ENCODE results near the gene ANAPC10. TPM values are rescaled to one million over a fixed set of nuclear protein-coding genes. Genes with fewer than 3 reads are reported as not detected.

Gene ANAPC10
- total RNA-seq, 2 donors from 2014 or later: 22.2 to 22.7 TPM

DNA sequence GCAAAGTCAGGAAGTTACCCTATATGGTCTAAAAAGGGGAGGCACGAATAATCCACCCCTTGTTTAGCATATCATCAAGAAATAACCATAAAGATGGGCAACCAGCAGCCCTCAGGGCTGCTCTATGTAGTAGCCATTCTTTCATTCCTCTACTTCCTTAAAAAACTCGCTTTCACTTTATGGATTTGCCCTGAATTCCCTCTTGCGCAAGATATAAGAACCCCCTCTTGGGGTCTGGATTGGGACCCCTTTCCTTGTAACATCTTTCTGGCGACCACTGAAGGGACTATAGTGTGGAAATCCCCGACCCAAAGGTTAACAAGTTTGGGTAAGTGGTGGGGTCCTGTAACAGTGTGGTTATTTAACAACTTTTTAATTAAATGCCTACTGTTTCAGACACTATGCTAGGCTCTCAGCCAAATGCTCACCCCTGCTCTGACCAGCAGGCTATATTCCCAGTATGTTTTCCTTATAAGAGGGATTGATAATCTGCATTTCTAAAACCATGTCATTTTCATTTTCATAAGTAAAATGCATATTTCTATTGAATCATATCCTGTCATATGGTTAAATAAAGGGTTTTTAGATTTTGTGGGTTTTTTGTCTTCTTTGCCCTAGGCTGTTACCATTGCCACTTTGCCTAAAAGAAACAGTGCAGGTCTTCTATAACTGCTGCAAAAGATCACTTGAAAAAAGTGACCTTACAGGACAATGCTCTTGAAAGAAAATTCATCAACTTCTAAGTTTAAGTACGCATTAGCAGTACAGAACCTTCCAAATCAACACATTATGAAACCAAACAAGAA lies 41.5 kb downstream of the ANAPC10 start:
- Mint-ChIP-seq H3K4me1 (peaks cover 14% of the 10 kb centered on the region), H3K36me3 (ENCODE audit: low read depth) (peaks cover 2% of the 10 kb centered on the region), H3K27ac (peak overlapping the region; percentile 37), H3K4me3 (no peak overlapping the region), H3K27me3 (no peaks in the 10 kb centered on the region)
- H3K9me3 ChIP-seq (ENCODE audit: control insufficient read depth, low read length, poor library complexity, severe bottlenecking): no peaks in the 10 kb centered on the region
- no peak for ATAC-seq
- DNase-seq: no peak

DNA sequence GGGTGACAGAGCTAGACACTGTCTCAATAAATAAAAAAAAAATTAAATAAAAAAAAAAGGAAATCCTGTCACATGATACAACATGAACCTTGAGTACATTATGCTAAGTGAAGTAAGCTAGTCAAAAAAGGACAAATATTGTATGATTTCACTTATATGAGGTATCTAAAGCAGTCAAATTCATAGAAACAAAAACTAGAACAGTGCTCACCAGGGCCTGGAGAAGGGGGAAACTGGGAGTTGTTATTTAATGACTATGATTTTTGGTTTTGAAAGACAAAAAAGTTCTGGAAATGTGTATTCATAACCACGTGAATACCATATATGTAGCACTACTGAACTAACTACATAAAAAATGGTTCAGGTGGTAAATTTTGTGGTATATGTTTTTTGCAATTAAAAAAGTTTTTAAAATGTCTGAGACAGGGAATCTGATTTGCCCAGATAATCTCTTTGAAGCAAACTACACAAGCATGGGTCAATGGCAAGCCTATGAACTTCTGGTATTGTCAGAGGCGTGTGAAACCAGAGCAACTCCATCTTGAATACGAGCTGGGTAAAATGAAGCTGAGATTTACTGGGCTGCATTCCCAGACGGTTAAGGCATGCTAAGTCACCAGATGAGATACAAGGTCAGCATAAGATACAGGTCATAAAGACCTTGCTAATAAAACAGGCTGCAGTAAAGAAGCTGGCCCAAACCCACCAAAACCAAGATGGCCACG lies 42.3 kb downstream of the ANAPC10 start:
- no peak for ATAC-seq

DNA sequence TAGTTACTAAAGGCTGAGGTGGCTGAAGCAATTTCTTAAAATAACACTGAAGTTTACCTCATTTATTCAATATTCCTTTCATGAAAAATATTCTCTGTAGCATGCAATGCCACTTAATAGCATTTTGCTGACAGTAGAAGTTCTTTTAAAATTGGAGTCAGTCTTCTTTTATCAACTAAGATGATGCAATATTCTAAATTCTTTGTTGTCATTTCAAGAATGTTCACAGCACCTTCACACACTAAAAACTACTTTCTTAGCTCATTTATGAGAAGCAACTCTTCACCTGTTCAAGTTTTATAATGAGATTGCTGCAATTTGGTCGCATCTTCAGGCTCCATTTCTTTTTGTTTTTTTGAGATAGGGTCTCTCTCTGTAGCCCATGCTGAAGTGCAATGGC lies 48.8 kb downstream of the ANAPC10 start:
- no peaks in the 10 kb centered on the region for H3K27me3 Mint-ChIP-seq
- no peak for ATAC-seq
- peaks cover 3% of the 10 kb centered on the region for H3K36me3 Mint-ChIP-seq (ENCODE audit: low read depth)
- H3K4me3 Mint-ChIP-seq: no peak overlapping the region
- peaks cover 7% of the 10 kb centered on the region for H3K4me1 Mint-ChIP-seq
- DNase-seq: no peak
- H3K9me3 ChIP-seq (ENCODE audit: control insufficient read depth, low read length, poor library complexity, severe bottlenecking): no peaks in the 10 kb centered on the region
- H3K27ac Mint-ChIP-seq: no peak overlapping the region

More for the DNA sequence above, 42.3 kb downstream of the ANAPC10 start:
- Mint-ChIP-seq H3K36me3 (ENCODE audit: low read depth) (peaks cover 5% of the 10 kb centered on the region), H3K27ac (no peak overlapping the region), H3K4me1 (peaks cover 14% of the 10 kb centered on the region), H3K4me3 (no peak overlapping the region), H3K27me3 (no peaks in the 10 kb centered on the region)
- DNase-seq: no peak
- H3K9me3 ChIP-seq (ENCODE audit: control insufficient read depth, low read length, poor library complexity, severe bottlenecking): no peaks in the 10 kb centered on the region

DNA sequence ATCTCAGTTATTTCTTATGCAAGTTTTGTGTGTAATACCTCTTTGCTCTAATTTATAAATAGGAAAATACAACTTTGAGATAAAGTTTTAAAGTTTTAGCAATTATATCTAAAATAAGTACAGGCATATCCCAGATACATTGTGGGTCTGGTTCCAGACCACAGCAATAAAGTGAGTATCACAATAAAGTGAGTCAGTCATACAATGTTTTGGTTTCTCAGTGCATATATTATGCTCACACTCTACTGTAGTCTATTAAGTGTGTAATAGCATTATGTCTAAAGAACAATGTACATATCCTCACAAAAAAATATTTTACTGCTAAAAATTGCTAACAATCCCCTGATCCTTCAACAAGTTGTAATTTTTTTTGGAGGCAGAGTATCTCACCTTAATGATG lies 49.2 kb downstream of the ANAPC10 start:
- no peak for ATAC-seq

DNA sequence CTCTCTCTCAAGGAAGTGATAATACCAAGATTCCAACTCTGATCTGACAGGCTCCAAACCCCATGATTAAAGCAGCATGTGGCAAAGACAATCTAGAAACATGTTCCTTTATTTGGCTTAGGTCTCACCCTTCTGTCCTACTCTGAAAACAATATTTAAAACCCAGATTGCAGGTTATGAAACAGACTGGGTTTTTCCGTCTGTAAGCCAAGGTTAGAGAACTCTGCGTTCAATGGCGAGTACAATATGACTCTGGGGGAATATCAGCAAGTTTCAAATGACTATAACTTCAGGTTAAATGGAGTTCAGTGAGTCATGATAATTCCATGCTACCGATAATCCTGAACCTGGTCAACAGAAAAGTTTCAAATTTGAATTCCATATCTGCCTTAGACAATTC lies 50.8 kb downstream of the ANAPC10 start:
- no peaks in the 10 kb centered on the region for H3K27me3 Mint-ChIP-seq
- H3K4me1 Mint-ChIP-seq: peaks cover 10% of the 10 kb centered on the region
- peaks cover 3% of the 10 kb centered on the region for H3K36me3 Mint-ChIP-seq (ENCODE audit: low read depth)
- DNase-seq (no peak), ATAC-seq (no peak)
- no peak overlapping the region for H3K4me3 Mint-ChIP-seq
- H3K27ac Mint-ChIP-seq: no peak overlapping the region
- no peaks in the 10 kb centered on the region for H3K9me3 ChIP-seq (ENCODE audit: control insufficient read depth, low read length, poor library complexity, severe bottlenecking)

More for the DNA sequence above, 49.2 kb downstream of the ANAPC10 start:
- H3K9me3 ChIP-seq (ENCODE audit: control insufficient read depth, low read length, poor library complexity, severe bottlenecking): no peaks in the 10 kb centered on the region
- no peak for DNase-seq
- peaks cover 3% of the 10 kb centered on the region for H3K36me3 Mint-ChIP-seq (ENCODE audit: low read depth)
- H3K27me3 Mint-ChIP-seq: no peaks in the 10 kb centered on the region
- H3K4me1 Mint-ChIP-seq: peaks cover 10% of the 10 kb centered on the region
- no peak overlapping the region for H3K4me3 Mint-ChIP-seq
- no peak overlapping the region for H3K27ac Mint-ChIP-seq

DNA sequence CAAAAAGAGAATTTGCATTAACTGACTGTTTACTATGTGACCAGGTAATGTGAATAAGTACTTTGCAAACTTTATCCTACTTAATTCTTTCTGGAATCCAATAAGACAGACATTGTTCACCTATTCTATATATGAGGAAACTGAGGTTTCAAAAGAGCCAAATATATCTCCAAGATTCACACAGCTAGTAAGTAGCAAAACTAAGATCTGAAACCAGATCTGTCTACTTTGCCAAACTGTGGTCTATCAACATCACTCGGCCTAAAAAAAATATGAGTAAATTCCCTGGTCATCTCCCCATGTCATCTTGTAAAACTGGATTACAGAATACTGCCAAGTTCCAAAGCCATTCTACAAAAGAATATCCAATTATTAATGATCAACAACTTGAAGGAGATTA lies 52.8 kb downstream of the ANAPC10 start:
- H3K9me3 ChIP-seq (ENCODE audit: control insufficient read depth, low read length, poor library complexity, severe bottlenecking): no peaks in the 10 kb centered on the region
- ATAC-seq (no peak), DNase-seq (no peak)
- Mint-ChIP-seq H3K4me1 (peaks cover 12% of the 10 kb centered on the region), H3K36me3 (ENCODE audit: low read depth) (no peaks in the 10 kb centered on the region), H3K4me3 (no peak overlapping the region), H3K27ac (no peak overlapping the region), H3K27me3 (no peaks in the 10 kb centered on the region)

DNA sequence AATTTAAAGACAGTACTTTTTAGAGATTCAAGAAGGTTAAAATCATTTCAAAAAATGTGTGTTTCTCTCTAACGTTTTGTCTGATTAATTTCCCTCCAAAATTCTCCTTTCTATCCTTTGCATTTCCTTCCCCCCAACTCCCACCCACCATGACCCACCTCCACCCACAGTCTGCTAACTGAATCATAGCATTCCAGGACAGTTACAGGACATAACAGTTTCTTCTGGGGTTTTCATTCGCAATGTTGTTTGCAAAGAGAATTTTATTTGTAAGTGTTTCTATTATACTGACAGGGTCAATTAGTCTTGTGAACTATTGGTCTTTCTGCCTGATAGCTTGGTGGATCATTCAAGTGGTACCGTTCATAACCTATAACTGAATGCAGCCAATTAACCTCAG lies 53.7 kb downstream of the ANAPC10 start:
- Mint-ChIP-seq H3K4me3 (no peak overlapping the region), H3K4me1 (peaks cover 9% of the 10 kb centered on the region), H3K27ac (no peak overlapping the region), H3K27me3 (no peaks in the 10 kb centered on the region), H3K36me3 (ENCODE audit: low read depth) (no peaks in the 10 kb centered on the region)
- DNase-seq (no peak), ATAC-seq (no peak)
- H3K9me3 ChIP-seq (ENCODE audit: control insufficient read depth, low read length, poor library complexity, severe bottlenecking): no peaks in the 10 kb centered on the region

DNA sequence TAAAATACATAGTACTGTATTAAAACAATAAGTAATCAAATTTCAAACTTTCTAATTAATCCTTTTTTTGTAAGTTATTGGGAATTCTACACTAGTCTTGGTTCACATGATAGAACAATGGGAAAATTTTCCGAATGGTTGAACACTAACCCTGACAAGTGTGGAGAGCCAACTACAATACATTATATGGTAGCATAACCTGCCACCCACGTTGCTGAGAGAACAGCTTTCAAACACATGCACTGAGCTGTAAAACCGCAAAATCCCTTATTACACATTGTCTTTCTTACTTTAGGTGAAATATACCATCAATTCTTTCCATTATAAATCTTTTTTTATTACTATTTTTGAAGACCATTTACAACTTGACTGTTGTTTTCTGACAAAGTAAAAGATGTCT lies 54.7 kb downstream of the ANAPC10 start:
- Mint-ChIP-seq H3K4me1 (peaks cover 9% of the 10 kb centered on the region), H3K4me3 (no peak overlapping the region), H3K27ac (no peak overlapping the region), H3K27me3 (no peaks in the 10 kb centered on the region), H3K36me3 (ENCODE audit: low read depth) (no peaks in the 10 kb centered on the region)
- H3K9me3 ChIP-seq (ENCODE audit: control insufficient read depth, low read length, poor library complexity, severe bottlenecking): no peaks in the 10 kb centered on the region
- DNase-seq: no peak
- ATAC-seq: no peak

DNA sequence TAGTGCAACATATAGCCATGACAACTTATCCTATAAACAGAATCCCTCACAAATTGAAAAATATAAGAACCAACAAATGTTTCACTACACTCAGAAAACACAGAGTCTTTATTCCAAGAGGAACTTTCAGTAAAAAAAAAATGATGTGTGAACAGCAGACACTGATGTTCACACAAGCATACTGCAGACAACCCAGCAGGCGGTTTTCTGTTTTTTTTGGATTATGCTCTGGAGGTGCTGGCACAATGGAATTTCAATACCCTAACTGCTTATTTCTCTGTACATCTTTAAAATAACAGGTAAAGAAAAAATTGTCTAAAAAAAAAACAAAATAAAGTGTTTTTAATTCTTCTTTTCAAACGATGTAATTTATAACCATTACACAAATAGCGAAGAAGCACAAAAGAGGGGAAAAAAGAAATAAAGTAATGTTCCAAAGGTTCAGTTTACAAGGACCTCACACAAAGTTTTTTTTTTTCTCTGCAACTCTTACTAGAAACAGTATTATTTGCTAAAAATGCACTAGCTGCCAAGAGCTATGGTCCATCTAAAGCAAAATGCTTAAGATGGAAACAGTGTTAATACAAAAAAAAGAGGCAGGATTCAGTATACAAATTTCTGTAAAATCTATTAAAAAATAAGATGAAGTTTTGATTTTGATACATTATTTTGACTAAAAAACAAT lies 55.3 kb downstream of the ANAPC10 start:
- ATAC-seq (no peak), DNase-seq (no peak)
- Mint-ChIP-seq H3K27ac (no peak overlapping the region), H3K4me1 (peaks cover 7% of the 10 kb centered on the region), H3K27me3 (no peaks in the 10 kb centered on the region), H3K36me3 (ENCODE audit: low read depth) (no peaks in the 10 kb centered on the region), H3K4me3 (no peak overlapping the region)
- H3K9me3 ChIP-seq (ENCODE audit: control insufficient read depth, low read length, poor library complexity, severe bottlenecking): no peaks in the 10 kb centered on the region

DNA sequence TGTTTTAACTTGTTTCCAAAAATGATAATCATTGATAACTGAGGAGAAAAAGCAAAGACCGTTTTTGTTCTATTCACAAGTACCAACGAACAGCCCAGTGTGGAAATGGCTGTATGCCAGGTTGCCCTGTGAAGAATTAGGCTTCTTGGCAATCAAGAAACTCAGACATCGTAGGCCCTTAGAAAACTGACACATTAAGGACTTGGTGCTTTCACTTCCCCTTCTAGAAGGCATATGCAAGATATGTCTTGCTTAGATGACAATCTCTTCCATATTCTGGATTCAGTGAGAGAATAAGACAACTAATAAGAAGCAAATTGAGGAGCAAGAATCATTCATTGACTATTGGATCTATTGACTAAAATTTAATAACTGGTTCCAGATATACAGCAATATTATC lies 56.6 kb downstream of the ANAPC10 start:
- no peaks in the 10 kb centered on the region for H3K9me3 ChIP-seq (ENCODE audit: control insufficient read depth, low read length, poor library complexity, severe bottlenecking)
- H3K4me3 Mint-ChIP-seq: no peak overlapping the region
- H3K36me3 Mint-ChIP-seq (ENCODE audit: low read depth): no peaks in the 10 kb centered on the region
- DNase-seq (no peak), ATAC-seq (no peak)
- H3K27me3 Mint-ChIP-seq: no peaks in the 10 kb centered on the region
- H3K4me1 Mint-ChIP-seq: peaks cover 5% of the 10 kb centered on the region
- H3K27ac Mint-ChIP-seq: no peak overlapping the region

DNA sequence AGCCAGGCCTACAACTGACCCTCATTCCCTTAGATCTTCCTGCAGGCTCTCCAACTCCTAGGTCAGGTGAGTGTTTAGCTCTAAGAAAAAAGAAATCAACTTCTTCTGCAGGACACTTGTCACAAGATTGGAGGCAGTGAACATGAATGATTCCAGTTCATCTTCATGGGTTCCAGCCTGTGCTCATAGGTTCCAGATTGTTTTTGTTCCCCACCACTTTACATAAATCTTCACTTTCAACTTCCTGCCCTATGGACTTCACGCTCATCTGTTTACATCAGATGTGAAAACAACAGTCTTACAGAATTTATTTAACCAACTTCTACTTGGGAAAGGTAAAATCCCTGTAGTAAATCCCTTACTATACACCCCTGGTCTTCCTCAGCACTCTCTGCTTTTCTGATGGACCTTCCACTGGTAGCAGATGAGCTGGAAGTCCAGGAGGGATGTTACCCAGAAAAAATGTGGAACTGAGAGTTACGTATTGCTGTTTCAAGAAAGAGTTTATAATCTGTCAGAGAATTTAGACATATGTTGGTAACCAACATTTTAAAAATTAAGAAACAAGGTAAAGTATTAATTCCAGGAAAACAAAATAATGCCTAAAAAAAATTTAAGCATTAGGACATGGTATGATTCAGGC lies 62.4 kb downstream of the ANAPC10 start:
- H3K27me3 Mint-ChIP-seq: no peaks in the 10 kb centered on the region
- H3K4me3 Mint-ChIP-seq: no peak overlapping the region
- H3K36me3 Mint-ChIP-seq (ENCODE audit: low read depth): peaks cover 11% of the 10 kb centered on the region
- peaks cover 2% of the 10 kb centered on the region for H3K4me1 Mint-ChIP-seq
- ATAC-seq (no peak), DNase-seq (no peak)
- no peak overlapping the region for H3K27ac Mint-ChIP-seq
- no peaks in the 10 kb centered on the region for H3K9me3 ChIP-seq (ENCODE audit: control insufficient read depth, low read length, poor library complexity, severe bottlenecking)

DNA sequence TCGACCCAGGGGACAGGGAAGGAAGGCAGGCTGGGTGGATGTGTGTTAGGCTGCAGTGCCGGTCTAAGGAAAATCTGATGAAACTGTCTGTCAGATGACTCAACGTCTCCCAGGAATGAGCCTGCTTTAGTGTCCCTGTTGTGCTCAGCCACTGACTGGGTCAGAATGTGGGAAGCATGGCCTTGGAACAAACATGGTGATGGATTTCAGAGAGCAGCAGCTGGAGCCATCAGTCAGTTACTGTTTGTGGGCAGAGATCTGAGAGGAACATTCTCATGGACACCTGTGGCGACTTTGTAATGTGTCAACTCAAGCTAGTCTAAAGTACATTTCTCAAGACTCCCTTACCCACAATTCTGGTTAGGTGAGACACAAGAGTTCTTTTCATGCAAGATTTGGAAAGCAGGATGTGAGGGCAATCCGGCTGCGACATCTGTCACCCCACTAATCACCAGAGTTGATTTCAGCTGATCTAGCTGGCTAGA lies 63.2 kb downstream of the ANAPC10 start:
- Mint-ChIP-seq H3K27ac (no peak overlapping the region), H3K4me1 (peaks cover 2% of the 10 kb centered on the region), H3K27me3 (no peaks in the 10 kb centered on the region), H3K36me3 (ENCODE audit: low read depth) (peaks cover 11% of the 10 kb centered on the region), H3K4me3 (no peak overlapping the region)
- ATAC-seq (no peak), DNase-seq (no peak)
- H3K9me3 ChIP-seq (ENCODE audit: control insufficient read depth, low read length, poor library complexity, severe bottlenecking): no peaks in the 10 kb centered on the region

DNA sequence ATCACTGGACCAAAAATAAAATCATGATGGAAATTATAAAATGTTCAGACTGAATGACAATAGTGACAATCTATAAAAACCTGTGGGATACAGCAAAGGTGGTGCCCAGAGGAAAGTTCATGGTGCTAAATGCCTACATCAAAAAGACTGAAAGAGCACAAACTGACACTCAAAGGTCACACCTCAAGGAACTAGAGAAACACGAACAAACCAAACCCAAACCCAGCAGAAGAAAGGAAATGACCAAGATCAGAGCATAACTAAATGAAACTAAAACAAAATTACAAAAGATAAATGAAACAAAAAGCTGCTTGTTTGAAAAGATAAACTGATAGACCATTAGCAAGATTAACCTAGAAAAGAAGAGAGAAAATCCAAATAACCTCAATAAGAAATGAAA lies 78.7 kb downstream of the ANAPC10 start:
- DNase-seq (no peak), ATAC-seq (no peak)
- peaks cover 22% of the 10 kb centered on the region for H3K4me1 Mint-ChIP-seq
- H3K36me3 Mint-ChIP-seq (ENCODE audit: low read depth): peaks cover 2% of the 10 kb centered on the region
- peak overlapping the region; percentile 67 for H3K27ac Mint-ChIP-seq
- H3K9me3 ChIP-seq (ENCODE audit: control insufficient read depth, low read length, poor library complexity, severe bottlenecking): peaks cover 1% of the 10 kb centered on the region
- H3K4me3 Mint-ChIP-seq: peak overlapping the region; percentile 8
- no peaks in the 10 kb centered on the region for H3K27me3 Mint-ChIP-seq

All from T-helper 17 cell (primary cell).